Measurements from ENCODE around the gene EEPD1. TPM values are rescaled to one million over a fixed set of nuclear protein-coding genes. Genes with fewer than 3 reads are reported as not detected.

The EEPD1 gene
- total RNA-seq, 1 experiment from 2014 or later, result 5.0 TPM

- Mint-ChIP-seq H3K36me3 (ENCODE audit: insufficient read depth in 1 of 3, low read depth in 3 of 3) (peaks cover 2 to 8% (median 6%) of the 10 kb centered on the region in 3 experiments; a peak in 5 of 7 replicates), H3K4me3 (peak overlapping the region in 1 of 2 experiments; percentile 65; a peak in 2 of 5 replicates), H3K4me1 (peaks cover 77 to 78% of the 10 kb centered on the region in 2 experiments), H3K9me3 (no peaks in the 10 kb centered on the region; a peak in 1 of 5 replicates), H3K27ac (peak overlapping the region in 2 of 3 experiments; percentile 80 to 89; a peak in 3 of 7 replicates), H3K27me3 (ENCODE audit: low read depth) (peaks cover 4% of the 10 kb centered on the region)
- H2BK5ac ChIP-seq (ENCODE audit: insufficient read length, low read length), result no peak overlapping the region
- H3K18ac ChIP-seq (ENCODE audit: insufficient read length, low read depth, low read length), result no peak overlapping the region
- no peak overlapping the region for H4K8ac ChIP-seq (replicated peaks; ENCODE audit: insufficient read length, low read depth, low read length)
- no peak overlapping the region for H3T11ph ChIP-seq (ENCODE audit: low read length)
- no peak overlapping the region for H3K9ac ChIP-seq (ENCODE audit: extremely low read depth, insufficient read length, low read length)
- no CpG with 5 or more reads among the region's 9 CpGs for WGBS (ENCODE audit: extremely low coverage, insufficient read length, low lambda C conversion rate)
- no peaks in the 10 kb centered on the region for H3K9me3 ChIP-seq (ENCODE audit: control insufficient read depth, low read depth, low read length)
- no peak overlapping the region for H4K91ac ChIP-seq (ENCODE audit: insufficient read length, low read depth, low read length)
- no peaks in the 10 kb centered on the region for H3K23me2 ChIP-seq (ENCODE audit: insufficient read length, low read depth, low read length, poor library complexity, severe bottlenecking)
- no peak overlapping the region for H3K4ac ChIP-seq (ENCODE audit: low read depth, low read length)
- TF ChIP-seq CTCF (conservative IDR thresholded peaks at IDR 0.05), result no peak
- H3K56ac ChIP-seq (ENCODE audit: insufficient read length, low read depth, low read length), result no peak overlapping the region
- H3K23ac ChIP-seq (ENCODE audit: insufficient read length, low read depth, low read length), result no peak overlapping the region
- H2BK12ac ChIP-seq (ENCODE audit: insufficient read length, low read depth, low read length), result no peak overlapping the region
- no peak overlapping the region for H3K14ac ChIP-seq (ENCODE audit: insufficient read depth, low read length)
- H2AK5ac ChIP-seq (ENCODE audit: insufficient read length, low read length), result no peak overlapping the region
- H2BK120ac ChIP-seq (ENCODE audit: low read depth, low read length, poor library complexity, severe bottlenecking), result no peak overlapping the region
- H3K79me2 ChIP-seq (ENCODE audit: insufficient read depth, low read length), result no peaks in the 10 kb centered on the region
- H3K27ac ChIP-seq (ENCODE audit: insufficient read length, low read depth, low read length), result no peak overlapping the region
- H2AFZ ChIP-seq (ENCODE audit: low read length), result no peak overlapping the region
- H3K79me1 ChIP-seq (ENCODE audit: insufficient read depth, low read depth, low read length, poor library complexity, severe bottlenecking), result no peaks in the 10 kb centered on the region
- no peak overlapping the region for H3K4me2 ChIP-seq (ENCODE audit: insufficient read depth, insufficient read length, low read length)
- H4K5ac ChIP-seq (ENCODE audit: insufficient read length, low read depth, low read length), result no peak overlapping the region
- H3K4me1 ChIP-seq (ENCODE audit: insufficient read depth, low read length), result peaks cover 23% of the 10 kb centered on the region
- H2BK15ac ChIP-seq (ENCODE audit: low read depth, low read length), result no peak overlapping the region
- no peaks in the 10 kb centered on the region for H4K20me1 ChIP-seq (ENCODE audit: control insufficient read depth, insufficient read depth, insufficient read length)
- no peaks in the 10 kb centered on the region for H3K27me3 ChIP-seq (ENCODE audit: insufficient read depth, low read length)
- no peak for DNase-seq
- no peak overlapping the region for H2BK20ac ChIP-seq (ENCODE audit: low read depth, low read length, poor library complexity, severe bottlenecking)
These were observed 130.1 kb downstream of the EEPD1 start for GRCh38 chr7:36283181-36283580.

Data from H9 (cell line).